ENCODE measurements around the gene ARL6IP6. TPM values are rescaled to one million over a fixed set of nuclear protein-coding genes. Genes with fewer than 3 reads are reported as not detected.

Gene ARL6IP6
- total RNA-seq (2016; rRNA removed; fragmentation: Illumina TruSeq; extraction: Trizol) (37.0 and 45.0 TPM in 2 replicates), polyA plus RNA-seq (2011; rRNA removed) (44.8 and 65.9 TPM in 2 replicates), polyA minus RNA-seq (2011; rRNA and poly(A)+ RNA removed; ENCODE audit: low replicate concordance) (6.6 and 17.3 TPM in 2 replicates), Bru-seq, nascent RNA (percentile 90 among the genes with signal in this experiment), BruChase-seq, experiment 1, labeled RNA remaining after a 6-hour chase (percentile 77 among the genes with signal in this experiment), BruChase-seq, experiment 2, labeled RNA remaining after a 2-hour chase (percentile 79 among the genes with signal in this experiment)
- 10.2 and 14.5 TPM in 2 replicates for total RNA-seq (2016; cell fraction: cytosol; rRNA removed; fragmentation: Illumina TruSeq; extraction: Trizol; ENCODE audit: low read depth)
- 39.8 and 51.4 TPM in 2 replicates for total RNA-seq (2016; cell fraction: insoluble cytoplasmic fraction; rRNA removed; fragmentation: Illumina TruSeq; extraction: Trizol)
- 26.9 and 28.4 TPM in 2 replicates for total RNA-seq (2016; cell fraction: membrane; rRNA removed; fragmentation: Illumina TruSeq; extraction: Trizol)
- total RNA-seq (2016; cell fraction: nucleus; rRNA removed; fragmentation: Illumina TruSeq; extraction: Trizol), result 35.9 and 36.0 TPM in 2 replicates
- polyA plus RNA-seq (2011; cell fraction: cytosol; rRNA removed), result 37.3 and 60.4 TPM in 2 replicates
- 55.7 and 74.9 TPM in 2 replicates for polyA plus RNA-seq (2011; cell fraction: nucleus; rRNA removed)
- 33.9 and 42.3 TPM in 2 replicates for polyA plus RNA-seq (2012)
- polyA plus RNA-seq (2016; cell fraction: cytosol; fragmentation: Illumina TruSeq; extraction: Trizol; ENCODE audit: low read depth), result 12.5 and 14.3 TPM in 2 replicates
- polyA plus RNA-seq (2016; cell fraction: insoluble cytoplasmic fraction; fragmentation: Illumina TruSeq; extraction: Trizol; ENCODE audit: low read depth), result 38.5 and 44.9 TPM in 2 replicates
- 20.8 and 22.0 TPM in 2 replicates for polyA plus RNA-seq (2016; cell fraction: membrane; fragmentation: Illumina TruSeq; extraction: Trizol; ENCODE audit: low read depth)
- 79.3 and 79.5 TPM in 2 replicates for polyA plus RNA-seq (2016; cell fraction: nucleus; fragmentation: Illumina TruSeq; extraction: Trizol; ENCODE audit: insufficient read depth, low read depth)
- polyA minus RNA-seq (2011; cell fraction: cytosol; rRNA and poly(A)+ RNA removed), result 26.2 and 26.8 TPM in 2 replicates
- 39.1 and 39.4 TPM in 2 replicates for polyA minus RNA-seq (2011; cell fraction: nucleus; rRNA and poly(A)+ RNA removed)
- long read RNA-seq, experiment 1, transcript ARL6IP6-201 (4 exons, 2,805 nt), result major isoform, 56 of 61 reads
- long read RNA-seq, experiment 1, partial matches to known transcripts, result 1 of 61 reads
- long read RNA-seq, experiment 1, other reads (novel, unspliced or antisense), result 4 of 61 reads
- long read RNA-seq, experiment 2, transcript ARL6IP6-201 (4 exons, 2,805 nt), result major isoform, 11 of 29 reads
- long read RNA-seq, experiment 2, partial matches to known transcripts, result 0 of 29 reads
- long read RNA-seq, experiment 2, other reads (novel, unspliced or antisense), result 17 of 29 reads

- intact Hi-C loops (cut with micrococcal nuclease; ENCODE audit: unreplicated experiment) (loop anchor here (5.0 kb wide), 1 partner anchor 541 kb away; the partner anchor contains the start of gene STAM2), in situ Hi-C loops (cut with HindIII; ENCODE audit: extremely low pct_ligation_motif_present, low pct_unique_long_range_greater_than_20kb) (loop anchor here (5.0 to 10.0 kb wide), 2 partner anchors 541 to 893 kb away; partner anchors contain the start of genes ARL5A and STAM2)
- H4K20me1 ChIP-seq (ENCODE audit: insufficient read depth, low read length), result peaks cover 42% of the 10 kb centered on the region
- CTCF ChIA-PET (ENCODE audit: low intra/inter-chr PET ratio, low total read pairs), result interaction anchor here (1.4 kb wide), 1 partner anchor 22 kb away, joined by 3 read pairs; no protein-coding TSS in a partner anchor
- peaks cover 83% of the 10 kb centered on the region for H3K79me2 ChIP-seq (ENCODE audit: insufficient read depth, low read length)
- peak within 1 kb of the TSS; percentile 78 for H3K4me2 ChIP-seq (ENCODE audit: low read depth, low read length)
- peak within 1 kb of the TSS; percentile 75 to 96 (median 82) for H3K4me3 ChIP-seq (replicated peaks in 1 of 3; ENCODE audit: insufficient read depth in 1 of 3, low read depth in 2 of 3, low read length in 3 of 3)
- BruUV-seq (replicated peaks), result no TSS peak
- H3K9ac ChIP-seq (ENCODE audit: insufficient read depth, low read depth, low read length), result peak within 1 kb of the TSS; percentile 96
- no peak for FAIRE-seq
- no peaks in the 10 kb centered on the region for H3K9me3 ChIP-seq (ENCODE audit: low read length)
- H3K4me1 ChIP-seq (ENCODE audit: insufficient read depth, low read length), result peaks cover 61% of the 10 kb centered on the region
- H3K27me3 ChIP-seq (ENCODE audit: control insufficient read depth in 1 of 2, insufficient read depth in 2 of 2, low read length in 2 of 2), result no peaks in the 10 kb centered on the region; a peak in 1 of 5 replicates
- H3K27ac ChIP-seq (ENCODE audit: extremely low read length, insufficient read depth, low read length), result peak within 1 kb of the TSS; percentile 97
- POLR2A ChIA-PET, result interaction anchor here (1.6 to 2.2 kb wide), 7 partner anchors 8 to 890 kb away, joined by 5 to 20 read pairs (median 9); partner anchors contain the start of gene ARL5A
- peak; percentile 91 for DNase-seq (ENCODE audit: low spot score)
- 0% methylated on average over 34 of the region's 87 CpGs for WGBS (ENCODE audit: low lambda C conversion rate)
- H3K36me3 ChIP-seq (replicated peaks in 1 of 2; ENCODE audit: control insufficient read depth in 1 of 2, insufficient read depth in 2 of 2, low read length in 2 of 2), result peaks cover 0 to 19% of the 10 kb centered on the region in 2 experiments; a peak in 3 of 5 replicates
- H2AFZ ChIP-seq (ENCODE audit: low read length), result no peak within 1 kb of the TSS
- peak; percentile 87 for ATAC-seq
- TF ChIP-seq SIN3A (IDR thresholded peaks at IDR 0.05; ENCODE audit: borderline replicate concordance, low read depth, low read length), result peak; percentile 95
- TF ChIP-seq ZSCAN25 (CRISPR knock-in tag; IDR thresholded peaks at IDR 0.05), result 0 out of 2 replicates have a peak, but pooled peaks have one; percentile 6
- peak; percentile 91; the same call in 1 of the 2 replicates for TF ChIP-seq KLF15 (CRISPR knock-in tag; IDR thresholded peaks at IDR 0.05; ENCODE audit: borderline replicate concordance)
- no peak for TF ChIP-seq ZNF101 (CRISPR knock-in tag; IDR thresholded peaks at IDR 0.05; ENCODE audit: borderline replicate concordance, low read depth)
- TF ChIP-seq MATR3 (CRISPR knock-in tag; IDR thresholded peaks at IDR 0.05), result no peak
- TF ChIP-seq ZNF235 (CRISPR knock-in tag; IDR thresholded peaks at IDR 0.05; ENCODE audit: borderline replicate concordance), result peak; percentile 91
- no peak for TF ChIP-seq PRDM4 (CRISPR knock-in tag; IDR thresholded peaks at IDR 0.05; ENCODE audit: borderline replicate concordance)
- TF ChIP-seq RBAK (CRISPR knock-in tag; IDR thresholded peaks at IDR 0.05), result no peak
- TF ChIP-seq PPARG (CRISPR knock-in tag; conservative IDR thresholded peaks at IDR 0.05), result no peak
- TF ChIP-seq MEIS2 (CRISPR knock-in tag; IDR thresholded peaks at IDR 0.05), result peak; percentile 86
- peak; percentile 63; the same call in 1 of the 2 replicates for TF ChIP-seq ZNF350 (CRISPR knock-in tag; IDR thresholded peaks at IDR 0.05; ENCODE audit: borderline replicate concordance, low read depth)
- 0 out of 2 replicates have a peak, but pooled peaks have one; percentile 37 for TF ChIP-seq FOSL1 (CRISPR knock-in tag; IDR thresholded peaks at IDR 0.05; ENCODE audit: borderline replicate concordance)
- no peak for TF ChIP-seq MAZ (IDR thresholded peaks at IDR 0.05; ENCODE audit: borderline replicate concordance, low read depth, low read length)
- TF ChIP-seq MAZ (CRISPR knock-in tag; IDR thresholded peaks at IDR 0.05; ENCODE audit: low read depth), result peak; percentile 67
These were observed at the start of gene ARL6IP6 for GRCh38 chr2:152718076-152718908. Gene ARL6IP6, plus strand, starts transcription at chr2:152718620. Its CDS starts 5 bp downstream, at chr2:152718625.
